Measurements from ENCODE around the gene CXCL17. TPM values are rescaled to one million over a fixed set of nuclear protein-coding genes. Genes with fewer than 3 reads are reported as not detected.
"Not testable (repeated sequence)": the region's sequence is repeated elsewhere in the genome, so short reads cannot be mapped to it uniquely, and the experiment has no call there.

Gene CXCL17
- total RNA-seq, 2 donors from 2014 or later = 2.4 to 4.8 TPM

DNA sequence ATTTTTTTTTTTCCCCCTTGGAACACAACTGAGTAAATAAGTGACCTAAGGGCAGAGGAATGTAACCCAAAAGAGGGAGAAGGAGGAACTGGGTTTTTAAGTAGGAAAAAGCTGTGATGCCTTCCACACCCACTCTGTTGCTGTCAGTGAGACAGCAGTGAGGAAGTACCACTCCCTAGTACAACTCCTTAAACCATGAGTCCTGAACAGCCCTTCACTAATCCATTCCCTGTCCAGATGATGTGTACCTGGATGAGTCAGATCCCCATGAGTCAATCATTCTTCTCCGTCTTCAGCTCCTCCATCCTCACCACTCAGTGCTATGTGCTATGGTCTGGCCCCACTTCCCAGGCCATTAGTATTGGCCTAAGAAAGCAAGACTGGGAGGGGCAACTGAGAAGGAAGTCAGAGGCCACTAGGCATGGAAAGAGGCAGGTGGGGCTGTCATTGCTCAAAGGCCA, 12.9 kb upstream of the CXCL17 start:
- intact Hi-C loops (cut with DNase I) = no loop called here
- TF ChIP-seq POLR2AphosphoS5 (IDR thresholded peaks at IDR 0.05) (no peak), POLR2A (IDR thresholded peaks at IDR 0.05) (no peak)
- TF ChIP-seq, protein P1, sequence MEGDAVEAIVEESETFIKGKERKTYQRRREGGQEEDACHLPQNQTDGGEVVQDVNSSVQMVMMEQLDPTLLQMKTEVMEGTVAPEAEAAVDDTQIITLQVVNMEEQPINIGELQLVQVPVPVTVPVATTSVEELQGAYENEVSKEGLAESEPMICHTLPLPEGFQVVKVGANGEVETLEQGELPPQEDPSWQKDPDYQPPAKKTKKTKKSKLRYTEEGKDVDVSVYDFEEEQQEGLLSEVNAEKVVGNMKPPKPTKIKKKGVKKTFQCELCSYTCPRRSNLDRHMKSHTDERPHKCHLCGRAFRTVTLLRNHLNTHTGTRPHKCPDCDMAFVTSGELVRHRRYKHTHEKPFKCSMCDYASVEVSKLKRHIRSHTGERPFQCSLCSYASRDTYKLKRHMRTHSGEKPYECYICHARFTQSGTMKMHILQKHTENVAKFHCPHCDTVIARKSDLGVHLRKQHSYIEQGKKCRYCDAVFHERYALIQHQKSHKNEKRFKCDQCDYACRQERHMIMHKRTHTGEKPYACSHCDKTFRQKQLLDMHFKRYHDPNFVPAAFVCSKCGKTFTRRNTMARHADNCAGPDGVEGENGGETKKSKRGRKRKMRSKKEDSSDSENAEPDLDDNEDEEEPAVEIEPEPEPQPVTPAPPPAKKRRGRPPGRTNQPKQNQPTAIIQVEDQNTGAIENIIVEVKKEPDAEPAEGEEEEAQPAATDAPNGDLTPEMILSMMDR (IDR thresholded peaks at IDR 0.05) = no peak

DNA sequence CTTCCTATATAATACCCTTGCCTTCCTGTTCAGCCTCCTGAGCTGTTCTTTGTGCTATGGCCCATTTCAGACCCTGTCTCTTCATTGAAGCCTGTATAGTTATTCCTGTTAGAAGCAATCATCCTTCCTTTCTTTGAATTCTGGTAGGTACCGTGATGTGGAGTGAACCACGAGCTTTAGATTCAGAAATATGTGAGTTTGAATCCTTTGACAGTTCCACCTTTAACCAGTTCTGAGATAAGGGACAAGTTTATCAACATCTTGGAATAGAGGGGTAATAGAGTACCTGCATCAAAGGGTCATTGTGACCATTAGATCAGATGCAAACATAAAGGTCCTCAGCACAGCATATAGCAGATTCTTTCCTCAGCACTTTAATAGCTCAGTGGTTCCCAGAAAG, 12.3 kb upstream of the CXCL17 start:
- no peaks in the 10 kb centered on the region for H3K9me3 ChIP-seq
- 89% methylated on average over 2 of the region's 2 CpGs for WGBS
- intact Hi-C loops (cut with DNase I) = no loop called here

More for the DNA sequence above, 12.9 kb upstream of the CXCL17 start:
- Histone ChIP-seq H3K36me3 (no peaks in the 10 kb centered on the region), H3K4me1 (replicated peaks) (no peaks in the 10 kb centered on the region), H3K9me3 (no peaks in the 10 kb centered on the region), H3K27ac (no peak overlapping the region), H3K27me3 (replicated peaks; ENCODE audit: insufficient read depth) (no peaks in the 10 kb centered on the region), H3K4me3 (no peak overlapping the region)
- no peak for DNase-seq (ENCODE audit: low spot score)
- 61% methylated on average over 1 of the region's 1 CpG for WGBS

DNA sequence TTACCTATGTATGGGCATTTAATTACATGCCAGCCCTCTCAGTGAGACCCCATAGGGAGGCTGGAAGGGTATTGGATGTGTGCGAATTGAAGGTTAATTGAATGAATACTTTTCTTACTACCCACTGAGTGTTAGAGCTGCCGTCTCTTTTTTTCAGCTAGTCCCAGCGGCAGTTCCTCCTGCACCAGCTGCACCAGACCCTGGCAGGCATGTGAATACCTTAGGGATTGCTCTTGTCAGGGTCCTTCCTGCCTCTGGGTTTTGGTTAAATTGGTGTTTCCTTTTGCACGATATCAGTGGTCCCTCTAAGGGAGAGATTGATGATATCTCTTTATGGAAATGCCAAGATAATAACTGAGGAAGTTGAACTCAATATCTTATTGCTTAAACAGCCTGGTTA, 9.8 kb upstream of the CXCL17 start:
- intact Hi-C loops (cut with DNase I) = no loop called here
- no peak for TF ChIP-seq POLR2A (IDR thresholded peaks at IDR 0.05)
- TF ChIP-seq, protein P1 (IDR thresholded peaks at IDR 0.05) = no peak
- no peak for TF ChIP-seq POLR2AphosphoS5 (IDR thresholded peaks at IDR 0.05)
- H3K27ac ChIP-seq = no peak overlapping the region
- no peaks in the 10 kb centered on the region for H3K4me1 ChIP-seq (replicated peaks)
- no peaks in the 10 kb centered on the region for H3K27me3 ChIP-seq (replicated peaks; ENCODE audit: insufficient read depth)
- no peak overlapping the region for H3K4me3 ChIP-seq
- 71% methylated on average over 4 of the region's 4 CpGs for WGBS
- no peaks in the 10 kb centered on the region for H3K9me3 ChIP-seq
- no peak for DNase-seq (ENCODE audit: low spot score)
- H3K36me3 ChIP-seq = no peaks in the 10 kb centered on the region

More for the DNA sequence above, 12.3 kb upstream of the CXCL17 start:
- Histone ChIP-seq H3K36me3 (no peaks in the 10 kb centered on the region), H3K27ac (no peak overlapping the region), H3K27me3 (replicated peaks; ENCODE audit: insufficient read depth) (no peaks in the 10 kb centered on the region), H3K4me1 (replicated peaks) (no peaks in the 10 kb centered on the region), H3K4me3 (no peak overlapping the region)
- no peak for DNase-seq (ENCODE audit: low spot score)
- no peak for TF ChIP-seq POLR2A (IDR thresholded peaks at IDR 0.05)
- TF ChIP-seq POLR2AphosphoS5 (IDR thresholded peaks at IDR 0.05) = no peak
- TF ChIP-seq, protein P1 (IDR thresholded peaks at IDR 0.05) = no peak

DNA sequence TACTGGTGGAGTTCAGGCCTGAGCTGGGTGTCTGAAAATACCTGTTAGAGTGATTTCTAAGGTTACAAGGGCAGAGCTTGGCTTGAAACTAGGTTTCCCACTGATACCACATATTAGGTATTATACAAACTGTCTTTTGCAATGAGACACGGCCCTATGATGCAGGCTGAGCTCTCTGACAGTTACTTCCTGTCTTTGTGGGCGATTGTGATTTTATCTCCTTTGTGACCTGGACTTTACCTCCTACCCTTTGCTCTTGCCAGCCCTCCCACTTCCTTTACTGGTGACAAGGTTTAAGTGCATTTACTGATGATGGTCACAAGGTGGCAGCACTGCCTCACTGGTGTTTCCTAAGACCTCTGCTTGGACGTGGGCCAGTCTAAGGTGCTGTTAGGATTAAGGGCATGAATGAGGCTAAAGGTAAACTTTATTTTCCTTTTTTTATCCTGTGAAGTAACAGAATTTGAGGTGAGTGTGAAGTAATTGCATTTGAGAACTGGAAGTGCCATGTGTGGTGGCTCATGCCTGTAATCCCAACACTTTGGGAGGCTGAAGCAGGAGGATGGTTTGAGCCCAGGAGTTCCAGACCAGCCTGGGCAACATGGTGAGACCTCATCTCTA, 7.7 kb upstream of the CXCL17 start:
- H3K27ac ChIP-seq = peak overlapping the region; percentile 58 to 71
- H3K9me3 ChIP-seq = no peaks in the 10 kb centered on the region
- WGBS = 2% methylated on average over 3 of the region's 3 CpGs
- no peaks in the 10 kb centered on the region for H3K4me1 ChIP-seq (replicated peaks)
- H3K4me3 ChIP-seq = no peak overlapping the region
- TF ChIP-seq, protein P1 (IDR thresholded peaks at IDR 0.05) = peak; percentile 80 to 97 (median 94)
- TF ChIP-seq POLR2AphosphoS5 (IDR thresholded peaks at IDR 0.05) (peak; percentile 94), POLR2A (IDR thresholded peaks at IDR 0.05) (peak; percentile 13)
- DNase-seq (ENCODE audit: low spot score) = peak; percentile 95
- H3K36me3 ChIP-seq = no peaks in the 10 kb centered on the region
- intact Hi-C loops (cut with DNase I) = loop anchor here (1.0 kb wide), 1 partner anchor 79 kb away; no protein-coding TSS in a partner anchor
- H3K27me3 ChIP-seq (replicated peaks; ENCODE audit: insufficient read depth) = no peaks in the 10 kb centered on the region

DNA sequence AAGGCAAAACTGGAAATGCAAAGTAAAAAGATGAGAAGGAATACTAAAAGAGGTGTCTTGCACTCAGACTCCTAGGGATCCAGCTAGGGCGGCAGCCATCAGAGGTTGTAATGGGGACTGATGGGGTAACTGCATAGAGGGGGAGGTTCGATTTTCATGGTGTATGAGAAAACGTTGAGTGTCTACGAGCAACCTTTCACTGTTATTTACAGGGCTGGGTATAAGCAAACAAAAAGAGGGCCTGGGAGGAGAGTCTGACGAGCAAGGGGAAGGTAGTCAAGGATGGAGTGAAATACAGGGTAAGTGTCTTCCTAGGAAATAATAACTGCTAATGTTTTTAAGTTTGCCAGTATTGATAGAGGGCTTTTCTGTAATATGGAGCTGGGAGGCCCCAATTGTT, 5.6 kb upstream of the CXCL17 start:
- H3K27me3 ChIP-seq (replicated peaks; ENCODE audit: insufficient read depth); intact Hi-C loops (cut with DNase I); DNase-seq (ENCODE audit: low spot score); H3K9me3 ChIP-seq; H3K27ac ChIP-seq; H3K4me3 ChIP-seq; H3K36me3 ChIP-seq; H3K4me1 ChIP-seq (replicated peaks): not testable (repeated sequence)
- 57% methylated on average over 5 of the region's 5 CpGs for WGBS

Measured in prostate gland (tissue), 2 donors.